Measurements from ENCODE around the gene EIF4E2.

The EIF4E2 gene

DNA sequence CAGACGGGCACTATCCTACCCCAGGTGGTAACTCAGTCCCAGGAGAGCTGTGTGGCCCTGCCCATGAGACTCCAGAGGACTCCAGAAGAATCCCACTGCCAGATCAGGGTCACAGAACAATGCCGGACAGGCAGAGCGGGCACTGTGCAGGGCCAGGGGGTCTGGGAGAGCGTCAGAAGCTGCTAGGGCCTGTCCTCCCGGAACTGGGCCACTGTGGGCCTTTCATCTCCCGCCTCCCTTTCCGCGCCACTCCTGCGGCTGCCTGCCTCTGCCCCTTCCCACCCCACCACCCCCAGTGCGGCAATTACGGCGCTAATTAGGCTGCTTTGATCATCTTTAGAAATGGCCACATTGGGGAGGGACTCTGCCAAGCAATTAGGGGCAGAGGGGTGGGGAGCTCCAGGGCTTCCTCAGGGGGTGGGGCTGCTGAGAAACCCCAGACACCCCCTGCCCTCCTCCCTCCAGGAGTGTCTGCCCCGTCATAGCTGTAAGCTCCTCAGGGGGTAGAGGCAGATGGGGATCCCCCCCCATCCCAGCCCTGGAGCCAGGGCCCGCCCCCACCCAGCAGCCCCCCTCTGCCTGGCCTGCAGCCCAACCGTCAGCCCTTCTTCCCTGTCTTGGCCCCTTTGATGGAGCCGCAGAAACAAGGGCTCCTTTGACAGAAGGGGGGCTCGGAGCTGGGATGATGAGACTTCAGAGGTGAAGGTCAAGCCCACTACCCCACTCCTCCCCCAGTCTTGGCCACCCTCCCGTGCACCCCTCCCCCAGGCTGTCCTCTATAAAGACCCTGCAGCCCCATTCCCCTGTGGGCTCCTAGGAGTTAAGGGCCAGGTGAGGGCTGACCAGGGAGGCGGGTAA lies 30.7 kb upstream of the EIF4E2 start, which contains the start of gene PRSS56:
Gene PRSS56, plus strand, starts transcription at position 808 of the 858 bp plus-strand sequence. CDS start 211 bp downstream, outside the sequence.
- no peaks in the 10 kb centered on the region for H4K20me1 ChIP-seq (ENCODE audit: insufficient read depth)
- H3K27ac ChIP-seq: no peak within 1 kb of the TSS
- H3K4me3 ChIP-seq (IDR thresholded peaks at IDR 0.05; ENCODE audit: insufficient read depth, low read depth, low read length): no peak within 1 kb of the TSS
- no peaks in the 10 kb centered on the region for H3K36me3 ChIP-seq (ENCODE audit: insufficient read depth)
- H3K27me3 ChIP-seq (ENCODE audit: insufficient read depth, low read depth): peaks cover 41% of the 10 kb centered on the region
- H3K9ac ChIP-seq: no peak within 1 kb of the TSS
- H2AFZ ChIP-seq (ENCODE audit: low read depth): no peak within 1 kb of the TSS
- H3K79me2 ChIP-seq (ENCODE audit: insufficient read depth, low read depth): no peaks in the 10 kb centered on the region
- H3K4me1 ChIP-seq (ENCODE audit: low read depth, poor library complexity, severe bottlenecking): no peaks in the 10 kb centered on the region
- no peak within 1 kb of the TSS for H3K4me2 ChIP-seq
- TF ChIP-seq, protein P1, sequence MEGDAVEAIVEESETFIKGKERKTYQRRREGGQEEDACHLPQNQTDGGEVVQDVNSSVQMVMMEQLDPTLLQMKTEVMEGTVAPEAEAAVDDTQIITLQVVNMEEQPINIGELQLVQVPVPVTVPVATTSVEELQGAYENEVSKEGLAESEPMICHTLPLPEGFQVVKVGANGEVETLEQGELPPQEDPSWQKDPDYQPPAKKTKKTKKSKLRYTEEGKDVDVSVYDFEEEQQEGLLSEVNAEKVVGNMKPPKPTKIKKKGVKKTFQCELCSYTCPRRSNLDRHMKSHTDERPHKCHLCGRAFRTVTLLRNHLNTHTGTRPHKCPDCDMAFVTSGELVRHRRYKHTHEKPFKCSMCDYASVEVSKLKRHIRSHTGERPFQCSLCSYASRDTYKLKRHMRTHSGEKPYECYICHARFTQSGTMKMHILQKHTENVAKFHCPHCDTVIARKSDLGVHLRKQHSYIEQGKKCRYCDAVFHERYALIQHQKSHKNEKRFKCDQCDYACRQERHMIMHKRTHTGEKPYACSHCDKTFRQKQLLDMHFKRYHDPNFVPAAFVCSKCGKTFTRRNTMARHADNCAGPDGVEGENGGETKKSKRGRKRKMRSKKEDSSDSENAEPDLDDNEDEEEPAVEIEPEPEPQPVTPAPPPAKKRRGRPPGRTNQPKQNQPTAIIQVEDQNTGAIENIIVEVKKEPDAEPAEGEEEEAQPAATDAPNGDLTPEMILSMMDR (conservative IDR thresholded peaks at IDR 0.05; ENCODE audit: low read depth, low read length): no peak

DNA sequence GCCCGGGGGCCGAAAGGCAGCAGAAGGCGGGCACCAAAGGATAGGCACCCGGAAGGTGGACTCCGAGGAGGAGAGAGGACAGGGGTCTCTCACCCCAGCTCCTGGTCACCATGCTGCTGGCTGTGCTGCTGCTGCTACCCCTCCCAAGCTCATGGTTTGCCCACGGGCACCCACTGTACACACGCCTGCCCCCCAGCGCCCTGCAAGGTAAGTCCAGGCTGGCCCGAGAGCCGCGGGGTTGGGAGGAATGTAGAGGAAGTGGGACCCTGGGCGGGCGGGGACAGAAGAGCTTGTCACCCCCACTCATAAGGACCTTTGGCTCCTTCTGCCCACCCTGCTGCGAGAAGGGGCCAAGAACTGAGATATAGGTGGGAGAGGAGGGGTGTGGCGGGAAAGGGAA lies 30.0 kb upstream of the EIF4E2 start:
- no peaks in the 10 kb centered on the region for H3K36me3 ChIP-seq (ENCODE audit: insufficient read depth)
- H3K4me2 ChIP-seq: no peak overlapping the region
- H3K9ac ChIP-seq: no peak overlapping the region
- no peaks in the 10 kb centered on the region for H3K4me1 ChIP-seq (ENCODE audit: low read depth, poor library complexity, severe bottlenecking)
- H3K4me3 ChIP-seq (IDR thresholded peaks at IDR 0.05; ENCODE audit: insufficient read depth, low read depth, low read length): no peak overlapping the region
- no peaks in the 10 kb centered on the region for H3K79me2 ChIP-seq (ENCODE audit: insufficient read depth, low read depth)
- H2AFZ ChIP-seq (ENCODE audit: low read depth): no peak overlapping the region
- H4K20me1 ChIP-seq (ENCODE audit: insufficient read depth): no peaks in the 10 kb centered on the region
- TF ChIP-seq, protein P1 (conservative IDR thresholded peaks at IDR 0.05; ENCODE audit: low read depth, low read length): no peak
- H3K27ac ChIP-seq: no peak overlapping the region
- H3K27me3 ChIP-seq (ENCODE audit: insufficient read depth, low read depth): peaks cover 41% of the 10 kb centered on the region

DNA sequence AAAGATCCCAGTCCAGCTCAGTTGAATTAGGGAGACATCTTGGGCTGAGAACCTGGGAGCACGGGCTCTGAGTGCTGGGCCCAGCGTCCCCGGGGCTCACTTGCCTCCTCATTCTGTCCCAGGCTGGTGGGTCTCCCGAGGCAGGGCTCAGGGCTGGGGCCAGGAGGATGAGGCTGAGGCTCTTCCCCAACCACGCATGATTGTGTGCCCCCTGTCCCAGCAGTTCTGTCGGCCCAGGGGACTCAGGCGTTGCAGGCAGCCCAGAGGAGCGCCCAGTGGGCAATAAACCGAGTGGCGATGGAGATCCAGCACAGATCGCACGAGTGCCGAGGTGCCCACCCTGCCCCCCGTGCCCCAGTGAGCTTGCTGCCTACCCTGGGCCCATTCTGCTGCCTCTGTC lies 29.4 kb upstream of the EIF4E2 start:
- Histone ChIP-seq H4K20me1 (ENCODE audit: insufficient read depth) (no peaks in the 10 kb centered on the region), H3K27me3 (ENCODE audit: insufficient read depth, low read depth) (peaks cover 41% of the 10 kb centered on the region), H3K4me1 (ENCODE audit: low read depth, poor library complexity, severe bottlenecking) (no peaks in the 10 kb centered on the region), H3K79me2 (ENCODE audit: insufficient read depth, low read depth) (no peaks in the 10 kb centered on the region), H3K4me2 (no peak overlapping the region), H3K27ac (no peak overlapping the region), H3K36me3 (ENCODE audit: insufficient read depth) (no peaks in the 10 kb centered on the region), H3K9ac (no peak overlapping the region), H2AFZ (ENCODE audit: low read depth) (no peak overlapping the region), H3K4me3 (IDR thresholded peaks at IDR 0.05; ENCODE audit: insufficient read depth, low read depth, low read length) (no peak overlapping the region)
- TF ChIP-seq, protein P1 (conservative IDR thresholded peaks at IDR 0.05; ENCODE audit: low read depth, low read length): no peak

DNA sequence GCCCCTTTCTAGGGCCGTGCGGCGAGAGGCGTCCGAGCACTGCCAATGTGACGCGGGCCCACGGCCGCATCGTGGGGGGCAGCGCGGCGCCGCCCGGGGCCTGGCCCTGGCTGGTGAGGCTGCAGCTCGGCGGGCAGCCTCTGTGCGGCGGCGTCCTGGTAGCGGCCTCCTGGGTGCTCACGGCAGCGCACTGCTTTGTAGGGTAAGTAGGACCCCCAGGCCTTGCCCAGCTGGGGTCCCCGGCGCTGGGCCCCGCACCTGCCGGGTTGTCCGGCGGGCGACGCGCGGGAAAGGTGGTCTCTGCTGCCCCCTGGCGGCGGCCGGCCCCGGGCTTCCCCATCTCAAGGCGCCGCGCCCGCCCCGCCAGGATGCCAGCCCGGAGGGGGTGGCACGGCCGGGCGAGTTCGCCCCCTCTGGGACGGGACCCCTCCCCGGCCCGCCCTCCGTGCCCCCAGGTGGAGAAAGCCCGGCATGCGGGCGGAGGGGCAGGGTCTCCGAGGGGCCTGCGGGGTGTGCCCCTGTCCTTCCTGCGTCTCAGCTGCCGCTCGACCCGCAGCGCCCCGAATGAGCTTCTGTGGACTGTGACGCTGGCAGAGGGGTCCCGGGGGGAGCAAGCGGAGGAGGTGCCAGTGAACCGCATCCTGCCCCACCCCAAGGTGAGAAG lies 28.4 kb upstream of the EIF4E2 start:
- H3K4me2 ChIP-seq: no peak overlapping the region
- no peak overlapping the region; the same call in 1 of the 2 replicates for H2AFZ ChIP-seq (ENCODE audit: low read depth)
- no peak overlapping the region for H3K27ac ChIP-seq
- H3K79me2 ChIP-seq (ENCODE audit: insufficient read depth, low read depth): no peaks in the 10 kb centered on the region
- peaks cover 41% of the 10 kb centered on the region for H3K27me3 ChIP-seq (ENCODE audit: insufficient read depth, low read depth)
- no peaks in the 10 kb centered on the region for H4K20me1 ChIP-seq (ENCODE audit: insufficient read depth)
- TF ChIP-seq, protein P1 (conservative IDR thresholded peaks at IDR 0.05; ENCODE audit: low read depth, low read length): peak; percentile 65
- no peak overlapping the region for H3K9ac ChIP-seq
- no peaks in the 10 kb centered on the region for H3K36me3 ChIP-seq (ENCODE audit: insufficient read depth)
- no peaks in the 10 kb centered on the region for H3K4me1 ChIP-seq (ENCODE audit: low read depth, poor library complexity, severe bottlenecking)
- H3K4me3 ChIP-seq (IDR thresholded peaks at IDR 0.05; ENCODE audit: insufficient read depth, low read depth, low read length): no peak overlapping the region

Measured in KMS-11 (cell line).